ENCODE data around the gene KCNV2. TPM values are rescaled to one million over a fixed set of nuclear protein-coding genes. Genes with fewer than 3 reads are reported as not detected.

Gene KCNV2
- total RNA-seq, 1 donor from 2014 or later = not detected

DNA sequence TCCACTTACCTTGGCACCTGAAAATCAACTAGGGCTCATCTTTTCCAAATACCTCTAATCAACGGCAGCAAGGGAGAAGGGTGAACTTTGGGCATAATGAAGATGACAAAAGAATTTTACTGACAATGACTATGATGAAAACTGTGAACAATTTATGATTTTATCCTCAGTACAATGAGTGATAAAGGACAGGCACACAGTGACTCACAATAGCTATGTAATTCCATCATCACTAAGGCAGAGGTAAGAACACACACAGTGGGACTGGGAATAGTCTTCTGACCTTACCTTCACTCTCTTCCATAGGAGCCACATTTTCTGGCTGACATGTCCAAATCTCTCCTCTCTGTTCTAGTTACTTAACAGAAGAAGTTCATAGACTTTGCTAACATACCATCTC, 26.1 kb upstream of the KCNV2 start:
- no peaks in the 10 kb centered on the region for H3K4me1 ChIP-seq
- H3K36me3 ChIP-seq = no peaks in the 10 kb centered on the region
- H3K27ac ChIP-seq = no peak overlapping the region
- TF ChIP-seq, protein P1, sequence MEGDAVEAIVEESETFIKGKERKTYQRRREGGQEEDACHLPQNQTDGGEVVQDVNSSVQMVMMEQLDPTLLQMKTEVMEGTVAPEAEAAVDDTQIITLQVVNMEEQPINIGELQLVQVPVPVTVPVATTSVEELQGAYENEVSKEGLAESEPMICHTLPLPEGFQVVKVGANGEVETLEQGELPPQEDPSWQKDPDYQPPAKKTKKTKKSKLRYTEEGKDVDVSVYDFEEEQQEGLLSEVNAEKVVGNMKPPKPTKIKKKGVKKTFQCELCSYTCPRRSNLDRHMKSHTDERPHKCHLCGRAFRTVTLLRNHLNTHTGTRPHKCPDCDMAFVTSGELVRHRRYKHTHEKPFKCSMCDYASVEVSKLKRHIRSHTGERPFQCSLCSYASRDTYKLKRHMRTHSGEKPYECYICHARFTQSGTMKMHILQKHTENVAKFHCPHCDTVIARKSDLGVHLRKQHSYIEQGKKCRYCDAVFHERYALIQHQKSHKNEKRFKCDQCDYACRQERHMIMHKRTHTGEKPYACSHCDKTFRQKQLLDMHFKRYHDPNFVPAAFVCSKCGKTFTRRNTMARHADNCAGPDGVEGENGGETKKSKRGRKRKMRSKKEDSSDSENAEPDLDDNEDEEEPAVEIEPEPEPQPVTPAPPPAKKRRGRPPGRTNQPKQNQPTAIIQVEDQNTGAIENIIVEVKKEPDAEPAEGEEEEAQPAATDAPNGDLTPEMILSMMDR (IDR thresholded peaks at IDR 0.05) = no peak
- no peaks in the 10 kb centered on the region for H3K27me3 ChIP-seq
- no peak overlapping the region for H3K4me3 ChIP-seq
- no peaks in the 10 kb centered on the region for H3K9me3 ChIP-seq
- DNase-seq (ENCODE audit: low spot score in 2 of 2) = no peak
- intact Hi-C loops (cut with DNase I) = no loop called here

DNA sequence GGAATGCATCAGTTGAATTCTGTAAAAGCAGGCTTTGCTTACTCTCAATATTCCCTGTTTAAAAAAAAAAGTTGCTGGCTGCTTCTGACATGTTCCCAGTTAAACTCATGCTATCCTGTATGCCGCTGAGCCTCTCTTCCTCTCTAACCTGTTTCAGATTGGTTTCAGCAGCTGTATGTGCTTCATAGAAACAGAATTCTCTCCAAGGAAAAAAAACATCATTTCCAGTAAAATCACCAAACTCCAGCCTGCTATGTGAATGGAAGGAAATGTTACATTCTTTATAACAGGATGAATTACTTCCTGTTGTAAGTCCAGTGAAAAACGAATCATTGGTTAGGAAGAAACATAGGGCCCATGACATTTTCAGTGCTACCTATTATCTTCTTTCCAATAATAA, 25.7 kb upstream of the KCNV2 start:
- Histone ChIP-seq H3K27me3 (no peaks in the 10 kb centered on the region), H3K4me1 (no peaks in the 10 kb centered on the region), H3K9me3 (no peaks in the 10 kb centered on the region), H3K4me3 (no peak overlapping the region), H3K27ac (no peak overlapping the region), H3K36me3 (no peaks in the 10 kb centered on the region)
- intact Hi-C loops (cut with DNase I) = no loop called here
- DNase-seq (ENCODE audit: low spot score in 2 of 2) = no peak
- TF ChIP-seq, protein P1 (IDR thresholded peaks at IDR 0.05) = no peak

DNA sequence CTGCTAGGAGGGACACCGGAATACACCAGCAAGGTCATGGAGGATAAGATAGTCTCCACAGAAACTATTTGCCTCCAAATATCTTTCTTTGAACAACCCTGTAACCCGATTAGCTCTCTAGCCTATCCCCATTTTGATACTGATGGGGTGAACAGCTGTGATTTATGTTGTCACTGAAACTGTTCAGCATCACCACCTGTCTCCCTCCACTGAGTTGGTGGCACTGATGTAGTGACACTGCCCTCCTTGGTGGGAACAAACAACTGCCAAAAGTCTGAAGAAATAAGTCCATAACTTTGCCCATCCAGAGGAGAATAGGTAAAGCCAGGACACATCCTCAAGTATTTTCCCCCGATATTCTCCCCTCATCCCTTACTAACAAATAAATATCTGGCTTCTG, 24.3 kb upstream of the KCNV2 start:
- Histone ChIP-seq H3K27ac (no peak overlapping the region), H3K4me3 (no peak overlapping the region), H3K4me1 (no peaks in the 10 kb centered on the region), H3K9me3 (no peaks in the 10 kb centered on the region), H3K36me3 (no peaks in the 10 kb centered on the region), H3K27me3 (no peaks in the 10 kb centered on the region)
- DNase-seq (ENCODE audit: low spot score in 2 of 2) = no peak
- TF ChIP-seq, protein P1 (IDR thresholded peaks at IDR 0.05) = no peak
- intact Hi-C loops (cut with DNase I) = no loop called here

DNA sequence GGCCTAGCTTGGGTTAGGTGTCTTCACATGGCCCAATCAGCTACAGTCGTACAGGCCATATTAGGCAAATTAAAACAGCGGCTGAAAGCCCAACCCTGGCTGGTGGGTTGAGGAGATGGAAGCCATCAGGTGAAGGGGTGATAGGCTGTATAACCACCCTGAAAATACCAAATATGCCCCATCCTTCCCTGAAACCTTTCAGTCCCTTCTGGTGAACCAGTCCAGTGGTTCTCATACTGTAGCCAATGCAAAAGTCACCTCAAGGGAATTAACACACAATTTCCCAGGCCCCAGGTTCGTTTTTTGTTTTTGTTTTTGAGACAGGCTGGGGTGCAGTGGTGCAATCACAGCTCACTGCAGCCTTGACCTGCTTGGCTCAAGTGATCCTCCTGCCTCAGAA, 19.8 kb upstream of the KCNV2 start:
- H3K27me3 ChIP-seq = no peaks in the 10 kb centered on the region
- TF ChIP-seq, protein P1 (IDR thresholded peaks at IDR 0.05) = no peak
- H3K9me3 ChIP-seq = no peaks in the 10 kb centered on the region
- no peaks in the 10 kb centered on the region for H3K36me3 ChIP-seq
- H3K27ac ChIP-seq = no peak overlapping the region
- DNase-seq (ENCODE audit: low spot score in 2 of 2) = no peak
- intact Hi-C loops (cut with DNase I) = no loop called here
- H3K4me1 ChIP-seq = no peaks in the 10 kb centered on the region
- H3K4me3 ChIP-seq = no peak overlapping the region

DNA sequence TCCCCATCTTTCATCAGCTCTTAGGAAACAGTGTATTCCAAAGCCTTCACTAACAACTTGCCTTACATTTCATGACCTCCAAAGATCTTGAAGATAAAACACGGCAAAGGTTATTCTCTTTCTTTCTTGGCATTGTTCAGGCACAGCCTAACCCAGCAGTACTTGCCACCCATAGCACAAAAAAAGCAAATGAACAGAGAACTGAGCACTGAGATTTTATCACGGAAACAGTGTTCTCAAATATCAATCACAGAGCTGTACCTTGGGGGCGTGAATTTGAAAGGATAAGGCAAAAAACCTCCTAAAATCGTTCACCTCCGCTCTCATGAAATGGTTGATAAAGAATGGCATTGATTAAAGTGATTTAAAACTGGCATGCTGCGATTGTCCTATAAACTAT, 16.9 kb upstream of the KCNV2 start:
- TF ChIP-seq, protein P1 (IDR thresholded peaks at IDR 0.05) = no peak
- no peak for DNase-seq (ENCODE audit: low spot score in 2 of 2)
- no peaks in the 10 kb centered on the region for H3K4me1 ChIP-seq
- H3K27ac ChIP-seq = no peak overlapping the region
- intact Hi-C loops (cut with DNase I) = no loop called here
- H3K27me3 ChIP-seq = no peaks in the 10 kb centered on the region
- no peak overlapping the region for H3K4me3 ChIP-seq
- no peaks in the 10 kb centered on the region for H3K9me3 ChIP-seq
- no peaks in the 10 kb centered on the region for H3K36me3 ChIP-seq

DNA sequence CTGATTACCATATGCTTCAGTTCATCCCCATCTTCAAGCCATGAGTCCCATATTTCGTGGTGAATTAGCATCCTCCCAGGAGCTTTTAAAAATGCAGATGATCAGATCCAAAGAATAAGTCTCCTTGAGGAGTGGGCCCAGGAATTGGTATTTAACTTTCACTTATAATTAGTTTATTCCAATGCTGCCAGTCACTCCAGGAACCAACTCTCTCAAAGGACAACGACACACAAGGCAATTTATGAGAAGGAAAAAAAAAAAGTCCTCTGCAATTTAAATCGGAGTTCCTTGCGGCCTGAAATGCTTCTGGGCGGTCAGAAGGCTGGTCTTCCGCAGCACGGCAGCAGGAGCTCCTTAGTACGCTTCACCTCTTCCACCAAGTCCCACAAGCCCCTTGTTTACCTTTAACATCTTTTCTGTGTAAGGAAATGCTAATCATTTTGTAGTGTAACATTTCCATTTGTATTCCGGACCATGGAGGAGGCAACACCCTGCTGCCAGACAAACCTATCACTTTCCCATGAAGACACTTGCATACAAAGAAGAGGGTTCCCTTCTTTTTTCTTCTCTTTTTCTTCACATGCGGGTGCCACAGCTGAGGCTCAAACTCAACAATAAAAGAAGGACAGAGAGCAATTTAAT, 16.3 kb upstream of the KCNV2 start:
- TF ChIP-seq, protein P1 (IDR thresholded peaks at IDR 0.05) = no peak
- Histone ChIP-seq H3K9me3 (no peaks in the 10 kb centered on the region), H3K27ac (no peak overlapping the region), H3K4me3 (no peak overlapping the region), H3K4me1 (no peaks in the 10 kb centered on the region), H3K27me3 (no peaks in the 10 kb centered on the region), H3K36me3 (no peaks in the 10 kb centered on the region)
- DNase-seq (ENCODE audit: low spot score in 2 of 2) = no peak
- intact Hi-C loops (cut with DNase I) = no loop called here
